Measurements from ENCODE around the gene NPAS3. TPM values are rescaled to one million over a fixed set of nuclear protein-coding genes. Genes with fewer than 3 reads are reported as not detected.

NPAS3 gene
- total RNA-seq, 1 experiment from 2014 or later: not detected

GRCh38 chr14:33127531-33127930, 188.9 kb downstream of the NPAS3 start:
- Histone ChIP-seq H3K4me1 (ENCODE audit: control insufficient read depth in 1 of 2, insufficient read depth in 2 of 2, low read length in 2 of 2) (no peaks in the 10 kb centered on the region), H3K27me3 (ENCODE audit: insufficient read depth, low read length) (peaks cover 4% of the 10 kb centered on the region; the same call in 1 of the 2 replicates), H3K79me2 (ENCODE audit: insufficient read depth, low read length) (no peaks in the 10 kb centered on the region), H3K36me3 (ENCODE audit: control insufficient read depth in 1 of 2, insufficient read depth in 2 of 2, low read length in 2 of 2) (no peaks in the 10 kb centered on the region), H3K9me2 (ENCODE audit: insufficient read depth) (no peaks in the 10 kb centered on the region), H3K9ac (ENCODE audit: low read length) (no peak overlapping the region), H3K9me3 (ENCODE audit: control insufficient read depth in 1 of 2, insufficient read depth in 1 of 2, low read depth in 1 of 2, low read length in 2 of 2) (no peaks in the 10 kb centered on the region), H4K20me1 (ENCODE audit: insufficient read depth) (no peaks in the 10 kb centered on the region), H2AFZ (ENCODE audit: low read depth, low read length, poor library complexity, severe bottlenecking) (no peak overlapping the region), H3K4me3 (replicated peaks in 1 of 2; ENCODE audit: low read depth in 1 of 2, low read length in 2 of 2) (no peak overlapping the region), H3K4me2 (ENCODE audit: low read length) (no peak overlapping the region), H3K27ac (ENCODE audit: low read depth, low read length) (no peak overlapping the region)
- ATAC-seq: no peak
- CTCF ChIA-PET: no interaction called here
- intact Hi-C loops (cut with micrococcal nuclease): no loop called here
- no TSS peak for BruUV-seq (replicated peaks)
- no peak for DNase-seq (ENCODE audit: low read depth, low spot score)
- RAD21 ChIA-PET (ENCODE audit: low non-redundant PET in 1 of 2, low total read pairs in 2 of 2, uncharacterized antibody in 2 of 2, unreplicated experiment in 2 of 2): no interaction called here
- TF ChIP-seq POLR2AphosphoS5 (IDR thresholded peaks at IDR 0.05; ENCODE audit: low read depth, low read length): no peak
- TF ChIP-seq EGR1 (IDR thresholded peaks at IDR 0.05; ENCODE audit: low read depth): no peak
- no peak for TF ChIP-seq FOSL1 (IDR thresholded peaks at IDR 0.05; ENCODE audit: low read depth)
- no peak for TF ChIP-seq JUND (IDR thresholded peaks at IDR 0.05)
- no peak for TF ChIP-seq SRF (IDR thresholded peaks at IDR 0.05; ENCODE audit: low read depth)
- TF ChIP-seq POLR2A (IDR thresholded peaks at IDR 0.05; ENCODE audit: borderline replicate concordance, extremely low read depth, insufficient read depth, insufficient read length): no peak
- no peak for TF ChIP-seq ELF1 (IDR thresholded peaks at IDR 0.05; ENCODE audit: borderline replicate concordance, low read depth)
- TF ChIP-seq YY1 (IDR thresholded peaks at IDR 0.05; ENCODE audit: extremely low read depth, insufficient replicate concordance, low read depth, low read length): no peak
- TF ChIP-seq CBX3 (IDR thresholded peaks at IDR 0.05; ENCODE audit: low read depth): no peak
- no peak for TF ChIP-seq EZH2phosphoT487 (IDR thresholded peaks at IDR 0.05; ENCODE audit: borderline replicate concordance)
- no peak for TF ChIP-seq ATF3 (IDR thresholded peaks at IDR 0.05)
- no peak for TF ChIP-seq RAD21 (IDR thresholded peaks at IDR 0.05; ENCODE audit: low read depth)
- TF ChIP-seq SIN3A (IDR thresholded peaks at IDR 0.05; ENCODE audit: low read depth): no peak
- no peak for TF ChIP-seq ZFX (IDR thresholded peaks at IDR 0.05)
- TF ChIP-seq, protein P1, sequence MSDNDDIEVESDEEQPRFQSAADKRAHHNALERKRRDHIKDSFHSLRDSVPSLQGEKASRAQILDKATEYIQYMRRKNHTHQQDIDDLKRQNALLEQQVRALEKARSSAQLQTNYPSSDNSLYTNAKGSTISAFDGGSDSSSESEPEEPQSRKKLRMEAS (IDR thresholded peaks at IDR 0.05): no peak
- no peak for TF ChIP-seq EZH2 (IDR thresholded peaks at IDR 0.05)
- TF ChIP-seq CEBPB (IDR thresholded peaks at IDR 0.05; ENCODE audit: low read depth): no peak
- TF ChIP-seq, protein P2, sequence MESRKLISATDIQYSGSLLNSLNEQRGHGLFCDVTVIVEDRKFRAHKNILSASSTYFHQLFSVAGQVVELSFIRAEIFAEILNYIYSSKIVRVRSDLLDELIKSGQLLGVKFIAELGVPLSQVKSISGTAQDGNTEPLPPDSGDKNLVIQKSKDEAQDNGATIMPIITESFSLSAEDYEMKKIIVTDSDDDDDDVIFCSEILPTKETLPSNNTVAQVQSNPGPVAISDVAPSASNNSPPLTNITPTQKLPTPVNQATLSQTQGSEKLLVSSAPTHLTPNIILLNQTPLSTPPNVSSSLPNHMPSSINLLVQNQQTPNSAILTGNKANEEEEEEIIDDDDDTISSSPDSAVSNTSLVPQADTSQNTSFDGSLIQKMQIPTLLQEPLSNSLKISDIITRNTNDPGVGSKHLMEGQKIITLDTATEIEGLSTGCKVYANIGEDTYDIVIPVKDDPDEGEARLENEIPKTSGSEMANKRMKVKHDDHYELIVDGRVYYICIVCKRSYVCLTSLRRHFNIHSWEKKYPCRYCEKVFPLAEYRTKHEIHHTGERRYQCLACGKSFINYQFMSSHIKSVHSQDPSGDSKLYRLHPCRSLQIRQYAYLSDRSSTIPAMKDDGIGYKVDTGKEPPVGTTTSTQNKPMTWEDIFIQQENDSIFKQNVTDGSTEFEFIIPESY (IDR thresholded peaks at IDR 0.05; ENCODE audit: extremely low read depth, insufficient replicate concordance, low read length): no peak
- no peak for TF ChIP-seq TCF7L2 (IDR thresholded peaks at IDR 0.05; ENCODE audit: borderline replicate concordance, extremely low read depth, insufficient read depth, insufficient read length)
- POLR2A ChIA-PET: no interaction called here
